ENCODE measurements around the gene CPXM1. TPM values are rescaled to one million over a fixed set of nuclear protein-coding genes. Genes with fewer than 3 reads are reported as not detected.

Gene CPXM1
- total RNA-seq, 1 experiment from 2014 or later: 0.17 TPM

GRCh38 chr20:2760952-2761305 is 39.5 kb downstream of the CPXM1 start:
- Histone ChIP-seq H3K9me3 (ENCODE audit: control insufficient read depth in 1 of 2, insufficient read depth in 1 of 2, low read depth in 1 of 2, low read length in 2 of 2) (no peaks in the 10 kb centered on the region), H3K9ac (ENCODE audit: low read length) (no peak overlapping the region), H3K9me2 (ENCODE audit: insufficient read depth) (no peaks in the 10 kb centered on the region), H3K4me1 (ENCODE audit: control insufficient read depth in 1 of 2, insufficient read depth in 2 of 2, low read length in 2 of 2) (peaks cover 0 to 6% of the 10 kb centered on the region in 2 experiments; a peak in 2 of 4 replicates), H2AFZ (ENCODE audit: low read depth, low read length, poor library complexity, severe bottlenecking) (no peak overlapping the region), H3K36me3 (ENCODE audit: control insufficient read depth in 1 of 2, insufficient read depth in 2 of 2, low read length in 2 of 2) (no peaks in the 10 kb centered on the region), H3K27me3 (ENCODE audit: insufficient read depth, low read length) (no peaks in the 10 kb centered on the region), H4K20me1 (ENCODE audit: insufficient read depth) (no peaks in the 10 kb centered on the region), H3K27ac (ENCODE audit: low read depth, low read length) (no peak overlapping the region), H3K4me3 (replicated peaks in 1 of 2; ENCODE audit: low read depth in 1 of 2, low read length in 2 of 2) (no peak overlapping the region), H3K4me2 (ENCODE audit: low read length) (no peak overlapping the region), H3K79me2 (ENCODE audit: insufficient read depth, low read length) (no peaks in the 10 kb centered on the region)
- no TSS peak for BruUV-seq (replicated peaks)
- ATAC-seq (no peak), DNase-seq (ENCODE audit: low read depth, low spot score) (no peak)
- CTCF ChIA-PET: no interaction called here
- no peak for TF ChIP-seq CBX3 (IDR thresholded peaks at IDR 0.05; ENCODE audit: low read depth)
- TF ChIP-seq EZH2phosphoT487 (IDR thresholded peaks at IDR 0.05; ENCODE audit: borderline replicate concordance): no peak
- POLR2A ChIA-PET: no interaction called here
- RAD21 ChIA-PET (ENCODE audit: low non-redundant PET in 1 of 2, low total read pairs in 2 of 2, uncharacterized antibody in 2 of 2, unreplicated experiment in 2 of 2): no interaction called here
- intact Hi-C loops (cut with micrococcal nuclease): no loop called here

- Histone ChIP-seq H3K79me2 (ENCODE audit: insufficient read depth, low read length) (no peaks in the 10 kb centered on the region), H3K36me3 (ENCODE audit: control insufficient read depth in 1 of 2, insufficient read depth in 2 of 2, low read length in 2 of 2) (no peaks in the 10 kb centered on the region), H3K4me1 (ENCODE audit: control insufficient read depth in 1 of 2, insufficient read depth in 2 of 2, low read length in 2 of 2) (peaks cover 0 to 6% of the 10 kb centered on the region in 2 experiments; a peak in 2 of 4 replicates), H3K4me2 (ENCODE audit: low read length) (no peak overlapping the region), H3K9me3 (ENCODE audit: control insufficient read depth in 1 of 2, insufficient read depth in 1 of 2, low read depth in 1 of 2, low read length in 2 of 2) (no peaks in the 10 kb centered on the region), H3K9me2 (ENCODE audit: insufficient read depth) (no peaks in the 10 kb centered on the region), H2AFZ (ENCODE audit: low read depth, low read length, poor library complexity, severe bottlenecking) (no peak overlapping the region), H3K27ac (ENCODE audit: low read depth, low read length) (no peak overlapping the region), H3K9ac (ENCODE audit: low read length) (no peak overlapping the region), H3K27me3 (ENCODE audit: insufficient read depth, low read length) (no peaks in the 10 kb centered on the region), H4K20me1 (ENCODE audit: insufficient read depth) (no peaks in the 10 kb centered on the region), H3K4me3 (replicated peaks in 1 of 2; ENCODE audit: low read depth in 1 of 2, low read length in 2 of 2) (no peak overlapping the region)
- DNase-seq (ENCODE audit: low read depth, low spot score) (no peak), ATAC-seq (no peak)
- BruUV-seq (replicated peaks): no TSS peak
- CTCF ChIA-PET: no interaction called here
- POLR2A ChIA-PET: no interaction called here
- RAD21 ChIA-PET (ENCODE audit: low non-redundant PET in 1 of 2, low total read pairs in 2 of 2, uncharacterized antibody in 2 of 2, unreplicated experiment in 2 of 2): no interaction called here
- TF ChIP-seq POLR2A (IDR thresholded peaks at IDR 0.05; ENCODE audit: borderline replicate concordance, extremely low read depth, insufficient read depth, insufficient read length) (no peak), JUND (IDR thresholded peaks at IDR 0.05) (no peak), TCF7L2 (IDR thresholded peaks at IDR 0.05; ENCODE audit: borderline replicate concordance, extremely low read depth, insufficient read depth, insufficient read length) (no peak), SP1 (IDR thresholded peaks at IDR 0.05; ENCODE audit: low read depth) (no peak), REST (IDR thresholded peaks at IDR 0.05; ENCODE audit: low read depth) (no peak), ZFX (IDR thresholded peaks at IDR 0.05) (no peak), CBX3 (IDR thresholded peaks at IDR 0.05; ENCODE audit: low read depth) (no peak), POLR2AphosphoS5 (IDR thresholded peaks at IDR 0.05; ENCODE audit: low read depth, low read length) (no peak)
- intact Hi-C loops (cut with micrococcal nuclease): no loop called here
These were observed 40.0 kb downstream of the CPXM1 start for GRCh38 chr20:2760297-2760951.
